Fibroblast of upper back skin (primary cell): ENCODE data around the gene BACH2.
"Not testable (repeated sequence)": the region's sequence is repeated elsewhere in the genome, so short reads cannot be mapped to it uniquely, and the experiment has no call there.

Source experiments
- DNase-seq: peaks from one replicate; pipeline ENCODE4 v3.0.0-alpha.2; 2013

BACH2 gene

GRCh38 chr6:90090866-90091265 lies 205.8 kb downstream of the BACH2 start:
- no peak for DNase-seq

GRCh38 chr6:90088009-90088408 lies 208.6 kb downstream of the BACH2 start:
- peak; percentile 75 for DNase-seq

- peak; percentile 72 for DNase-seq
Measured at GRCh38 chr6:90087106-90087833, 209.4 kb downstream of the BACH2 start.

GRCh38 chr6:90086517-90086916 lies 210.1 kb downstream of the BACH2 start:
- DNase-seq = peak; percentile 45

GRCh38 chr6:90083891-90084290 lies 212.8 kb downstream of the BACH2 start:
- DNase-seq = no peak

GRCh38 chr6:90082847-90083246 lies 213.8 kb downstream of the BACH2 start:
- DNase-seq = no peak

GRCh38 chr6:90080876-90081481 lies 215.7 kb downstream of the BACH2 start:
- no peak for DNase-seq

GRCh38 chr6:90079560-90080490 lies 216.8 kb downstream of the BACH2 start:
- no peak for DNase-seq

- peak; percentile 30 for DNase-seq
Measured at GRCh38 chr6:90078513-90079289, 217.9 kb downstream of the BACH2 start.

- DNase-seq = no peak
Measured at GRCh38 chr6:90076511-90077415, 219.9 kb downstream of the BACH2 start.

GRCh38 chr6:90074161-90074850 lies 222.3 kb downstream of the BACH2 start:
- DNase-seq = peak; percentile 29

GRCh38 chr6:90072935-90073464 lies 223.6 kb downstream of the BACH2 start:
- DNase-seq = peak; percentile 67

GRCh38 chr6:90072501-90072900 lies 224.1 kb downstream of the BACH2 start:
- DNase-seq = no peak

- peak; percentile 65 for DNase-seq
Measured at GRCh38 chr6:90068703-90069523, 227.7 kb downstream of the BACH2 start.

- peak; percentile 78 for DNase-seq
Measured at GRCh38 chr6:90068264-90068663, 228.4 kb downstream of the BACH2 start.

GRCh38 chr6:90066697-90067096 lies 229.9 kb downstream of the BACH2 start:
- peak; percentile 55 for DNase-seq

- DNase-seq = no peak
Measured at GRCh38 chr6:90065173-90065572, 231.5 kb downstream of the BACH2 start.

GRCh38 chr6:90062667-90063066 lies 234.0 kb downstream of the BACH2 start:
- DNase-seq = peak; percentile 33

- no peak for DNase-seq
Measured at GRCh38 chr6:90062051-90062450, 234.6 kb downstream of the BACH2 start.

- DNase-seq = not testable (repeated sequence)
Measured at GRCh38 chr6:90059178-90059577, 237.5 kb downstream of the BACH2 start.
